ENCODE data around the gene HRG.

The HRG gene

DNA sequence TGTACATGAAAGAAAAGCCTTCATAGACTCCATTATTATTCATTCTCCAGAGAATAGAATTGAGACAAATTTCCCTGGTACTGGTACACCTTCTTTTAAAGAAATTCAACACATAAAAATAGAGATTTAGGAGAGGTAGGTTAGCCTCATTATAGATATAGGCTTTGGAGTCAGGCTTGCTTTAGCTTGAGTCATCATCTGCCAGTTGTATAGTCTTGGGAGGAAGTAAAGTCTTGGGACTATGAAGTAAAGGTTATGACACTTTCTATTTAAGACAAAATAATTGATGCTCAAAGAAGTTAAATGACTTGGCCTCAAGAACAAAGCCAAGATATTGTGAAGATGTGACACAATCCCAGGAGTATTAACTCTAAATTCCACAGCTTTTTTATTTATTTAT, 4.3 kb downstream of the HRG start:
- Histone ChIP-seq H3K4me3 (ENCODE audit: low read depth, low read length, poor library complexity, severe bottlenecking) (no peak overlapping the region), H3K36me3 (ENCODE audit: insufficient read depth, low read length) (no peaks in the 10 kb centered on the region), H3K79me2 (ENCODE audit: insufficient read depth, low read length) (no peaks in the 10 kb centered on the region), H3K9ac (ENCODE audit: low read length) (no peak overlapping the region), H3K27me3 (ENCODE audit: insufficient read depth, low read length) (0 out of 2 replicates have a peak, but pooled peaks cover 16% of the 10 kb centered on the region), H3K4me1 (ENCODE audit: insufficient read depth, low read length, severe bottlenecking) (no peaks in the 10 kb centered on the region), H3K4me2 (ENCODE audit: low read length) (no peak overlapping the region), H3F3A (ENCODE audit: insufficient read depth, low read length) (no peaks in the 10 kb centered on the region), H3K27ac (ENCODE audit: low read depth, low read length, poor library complexity, severe bottlenecking) (no peak overlapping the region), H3K9me3 (ENCODE audit: low read length) (no peaks in the 10 kb centered on the region), H4K20me1 (ENCODE audit: insufficient read depth, low read length) (no peaks in the 10 kb centered on the region), H3K9me2 (ENCODE audit: low read depth, low read length) (no peaks in the 10 kb centered on the region), H2AFZ (ENCODE audit: low read length) (no peak overlapping the region)
- TF ChIP-seq, protein P1, sequence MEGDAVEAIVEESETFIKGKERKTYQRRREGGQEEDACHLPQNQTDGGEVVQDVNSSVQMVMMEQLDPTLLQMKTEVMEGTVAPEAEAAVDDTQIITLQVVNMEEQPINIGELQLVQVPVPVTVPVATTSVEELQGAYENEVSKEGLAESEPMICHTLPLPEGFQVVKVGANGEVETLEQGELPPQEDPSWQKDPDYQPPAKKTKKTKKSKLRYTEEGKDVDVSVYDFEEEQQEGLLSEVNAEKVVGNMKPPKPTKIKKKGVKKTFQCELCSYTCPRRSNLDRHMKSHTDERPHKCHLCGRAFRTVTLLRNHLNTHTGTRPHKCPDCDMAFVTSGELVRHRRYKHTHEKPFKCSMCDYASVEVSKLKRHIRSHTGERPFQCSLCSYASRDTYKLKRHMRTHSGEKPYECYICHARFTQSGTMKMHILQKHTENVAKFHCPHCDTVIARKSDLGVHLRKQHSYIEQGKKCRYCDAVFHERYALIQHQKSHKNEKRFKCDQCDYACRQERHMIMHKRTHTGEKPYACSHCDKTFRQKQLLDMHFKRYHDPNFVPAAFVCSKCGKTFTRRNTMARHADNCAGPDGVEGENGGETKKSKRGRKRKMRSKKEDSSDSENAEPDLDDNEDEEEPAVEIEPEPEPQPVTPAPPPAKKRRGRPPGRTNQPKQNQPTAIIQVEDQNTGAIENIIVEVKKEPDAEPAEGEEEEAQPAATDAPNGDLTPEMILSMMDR (IDR thresholded peaks at IDR 0.05; ENCODE audit: low read length): no peak
- no peak for TF ChIP-seq EZH2 (IDR thresholded peaks at IDR 0.05; ENCODE audit: borderline replicate concordance, low read length)

DNA sequence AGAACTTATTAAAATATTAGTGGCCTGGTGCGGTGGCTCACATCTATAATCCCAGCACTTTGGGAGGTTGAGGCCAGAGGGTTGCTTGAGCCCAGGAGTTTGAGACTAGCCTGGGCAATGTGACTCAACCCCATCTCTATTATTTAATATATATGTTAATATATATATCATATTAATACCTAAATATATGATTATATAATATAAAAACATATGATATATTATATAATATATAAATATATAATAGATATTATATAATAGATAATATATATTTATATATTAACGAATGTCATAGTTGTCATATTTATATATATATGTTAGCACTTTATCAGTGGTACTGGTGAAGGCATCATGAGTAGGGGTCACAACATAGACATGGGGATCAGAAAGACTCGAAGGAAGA, 5.2 kb downstream of the HRG start:
- no peak overlapping the region for H3K9ac ChIP-seq (ENCODE audit: low read length)
- H3K4me2 ChIP-seq (ENCODE audit: low read length): no peak overlapping the region
- TF ChIP-seq, protein P1 (IDR thresholded peaks at IDR 0.05; ENCODE audit: low read length): no peak
- TF ChIP-seq EZH2 (IDR thresholded peaks at IDR 0.05; ENCODE audit: borderline replicate concordance, low read length): no peak

DNA sequence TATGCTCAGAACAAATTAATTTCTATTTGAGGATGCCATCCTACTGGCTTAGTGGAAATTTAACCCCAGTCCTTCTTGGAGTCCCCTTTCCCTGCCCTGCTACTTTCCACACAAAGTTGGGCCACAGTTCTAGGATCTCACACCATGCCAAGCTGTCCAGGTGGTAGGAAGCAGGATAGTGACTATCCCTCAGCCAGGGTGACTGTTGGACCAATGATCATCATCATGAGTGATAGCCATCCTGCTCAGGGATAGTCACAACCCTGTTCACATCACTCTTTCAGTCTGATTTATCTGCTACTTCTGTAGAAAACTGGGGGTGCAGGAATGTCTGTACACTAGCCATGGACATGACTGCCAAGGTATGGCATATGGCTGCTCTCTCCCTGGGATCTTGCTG, 12.8 kb downstream of the HRG start:
- Histone ChIP-seq H3K27ac (ENCODE audit: low read depth, low read length, poor library complexity, severe bottlenecking) (no peak overlapping the region), H2AFZ (ENCODE audit: low read length) (no peak overlapping the region), H3K9me2 (ENCODE audit: low read depth, low read length) (no peaks in the 10 kb centered on the region), H3K4me1 (ENCODE audit: insufficient read depth, low read length, severe bottlenecking) (no peaks in the 10 kb centered on the region), H3K9me3 (ENCODE audit: low read length) (no peaks in the 10 kb centered on the region), H4K20me1 (ENCODE audit: insufficient read depth, low read length) (no peaks in the 10 kb centered on the region), H3F3A (ENCODE audit: insufficient read depth, low read length) (no peaks in the 10 kb centered on the region), H3K9ac (ENCODE audit: low read length) (no peak overlapping the region), H3K27me3 (ENCODE audit: insufficient read depth, low read length) (0 out of 2 replicates have a peak, but pooled peaks cover 13% of the 10 kb centered on the region), H3K4me2 (ENCODE audit: low read length) (no peak overlapping the region), H3K79me2 (ENCODE audit: insufficient read depth, low read length) (no peaks in the 10 kb centered on the region), H3K36me3 (ENCODE audit: insufficient read depth, low read length) (no peaks in the 10 kb centered on the region), H3K4me3 (ENCODE audit: low read depth, low read length, poor library complexity, severe bottlenecking) (no peak overlapping the region)
- TF ChIP-seq, protein P1 (IDR thresholded peaks at IDR 0.05; ENCODE audit: low read length): no peak

More for the DNA sequence above, 5.2 kb downstream of the HRG start:
- H3K36me3 ChIP-seq (ENCODE audit: insufficient read depth, low read length): no peaks in the 10 kb centered on the region
- no peaks in the 10 kb centered on the region for H4K20me1 ChIP-seq (ENCODE audit: insufficient read depth, low read length)
- H3K79me2 ChIP-seq (ENCODE audit: insufficient read depth, low read length): no peaks in the 10 kb centered on the region
- no peak overlapping the region for H3K4me3 ChIP-seq (ENCODE audit: low read depth, low read length, poor library complexity, severe bottlenecking)
- H3K27me3 ChIP-seq (ENCODE audit: insufficient read depth, low read length): 0 out of 2 replicates have a peak, but pooled peaks cover 16% of the 10 kb centered on the region
- H2AFZ ChIP-seq (ENCODE audit: low read length): no peak overlapping the region
- no peaks in the 10 kb centered on the region for H3K9me3 ChIP-seq (ENCODE audit: low read length)
- no peak overlapping the region for H3K27ac ChIP-seq (ENCODE audit: low read depth, low read length, poor library complexity, severe bottlenecking)
- no peaks in the 10 kb centered on the region for H3F3A ChIP-seq (ENCODE audit: insufficient read depth, low read length)
- no peaks in the 10 kb centered on the region for H3K9me2 ChIP-seq (ENCODE audit: low read depth, low read length)
- no peaks in the 10 kb centered on the region for H3K4me1 ChIP-seq (ENCODE audit: insufficient read depth, low read length, severe bottlenecking)
